GM21576 (cell line): ENCODE results near the gene CCDC121.

ENCODE experiments used
- ATAC-seq: cut with Tn5 transposase; IDR thresholded peaks from one replicate; pipeline ENCODE4 v1.9.1; 2021; ENCODE audit warnings: mild to moderate bottlenecking, moderate library complexity; ENCODE audit not compliant: unreplicated experiment

The CCDC121 gene, protein sequence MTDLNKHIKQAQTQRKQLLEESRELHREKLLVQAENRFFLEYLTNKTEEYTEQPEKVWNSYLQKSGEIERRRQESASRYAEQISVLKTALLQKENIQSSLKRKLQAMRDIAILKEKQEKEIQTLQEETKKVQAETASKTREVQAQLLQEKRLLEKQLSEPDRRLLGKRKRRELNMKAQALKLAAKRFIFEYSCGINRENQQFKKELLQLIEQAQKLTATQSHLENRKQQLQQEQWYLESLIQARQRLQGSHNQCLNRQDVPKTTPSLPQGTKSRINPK

DNA sequence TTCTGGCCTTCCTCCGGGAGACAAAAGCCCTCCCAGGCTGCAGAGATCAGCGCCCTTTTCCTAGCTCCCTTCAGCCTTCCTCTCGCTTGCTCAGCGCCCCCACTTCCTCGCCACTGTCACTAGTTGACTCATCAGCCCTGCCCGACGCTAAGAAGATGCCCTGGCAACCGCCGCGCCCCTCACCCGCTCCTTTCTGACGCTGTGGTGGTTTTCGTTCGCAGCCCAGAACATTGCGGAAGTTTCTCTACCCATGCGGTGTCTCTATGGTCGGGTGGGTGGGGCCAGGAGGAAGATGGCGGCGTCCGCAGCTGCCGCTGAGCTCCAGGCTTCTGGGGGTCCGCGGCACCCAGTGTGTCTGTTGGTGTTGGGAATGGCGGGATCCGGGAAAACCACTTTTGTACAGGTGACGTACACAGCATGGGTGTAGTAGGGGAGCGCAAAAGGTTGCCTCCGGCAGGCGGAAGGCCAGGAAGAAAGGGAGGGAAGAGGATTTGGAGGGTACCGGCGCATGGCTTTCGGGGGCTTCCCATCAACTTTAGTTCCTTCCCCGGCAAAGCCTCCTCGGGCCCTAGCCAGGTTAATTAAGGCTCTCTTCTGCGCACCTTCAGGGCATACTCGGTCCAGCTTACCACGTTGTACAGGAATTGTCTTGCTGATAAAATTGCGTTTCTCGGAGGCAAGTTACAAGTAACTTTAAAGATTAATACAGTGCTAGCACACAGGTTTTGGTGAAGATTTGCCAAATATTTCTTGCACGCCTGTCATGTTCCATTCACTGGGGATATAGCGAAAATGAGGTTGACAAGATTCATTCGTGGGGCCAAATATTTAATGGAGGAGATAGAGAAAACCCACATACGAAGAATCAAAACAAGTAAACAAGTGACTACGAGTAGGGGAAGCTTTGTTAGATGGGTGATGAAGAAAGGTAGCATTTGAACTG is at the start of gene CCDC121, which contains the start of gene GPN1:
TSS of gene CCDC121 (minus strand) at position 246 of the 943 bp plus-strand sequence. CDS start 1,213 bp downstream, outside the sequence.
TSS of gene GPN1 (plus strand) at position 284 of the 943 bp plus-strand sequence. CDS start at position 293, 9 bp downstream.
- ATAC-seq = peak; percentile 96

DNA sequence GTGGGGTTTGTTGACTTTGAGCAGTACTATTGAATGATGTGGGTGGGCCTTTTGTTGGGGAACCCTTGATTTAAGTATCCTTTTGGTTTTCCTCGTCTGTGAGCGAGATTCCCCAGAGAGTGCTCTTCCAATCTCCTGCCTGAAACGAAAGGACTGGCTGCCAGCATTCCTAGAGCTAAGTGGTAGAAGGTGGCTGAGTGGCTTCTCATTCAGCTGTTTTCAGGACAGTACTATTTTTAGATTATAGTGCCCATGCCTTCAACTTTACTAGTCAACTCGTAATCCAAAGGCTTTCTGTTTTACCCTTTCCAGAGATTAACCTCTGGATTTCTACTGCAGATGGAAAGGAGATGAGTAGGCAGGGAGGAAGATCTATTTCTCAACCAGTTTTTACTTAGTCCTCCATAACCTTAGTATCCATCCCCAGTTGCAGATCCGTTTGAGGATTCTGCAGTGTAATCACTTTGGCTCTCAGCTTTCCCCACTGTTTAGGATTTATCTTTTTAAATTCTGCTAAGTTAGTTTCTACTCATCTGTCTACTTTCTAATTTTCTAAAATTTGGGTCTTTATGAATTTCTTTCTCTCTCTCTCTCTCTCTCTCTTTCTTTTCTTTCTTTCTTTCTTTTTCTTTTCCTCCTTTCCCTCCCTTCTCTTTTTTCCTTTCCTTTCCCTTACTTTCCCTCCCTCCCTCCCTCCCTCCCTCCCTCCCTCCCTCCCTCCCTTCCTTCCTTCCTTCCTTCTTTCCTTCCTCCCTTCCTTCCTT is 44.1 kb upstream of the CCDC121 start:
- no peak for ATAC-seq

DNA sequence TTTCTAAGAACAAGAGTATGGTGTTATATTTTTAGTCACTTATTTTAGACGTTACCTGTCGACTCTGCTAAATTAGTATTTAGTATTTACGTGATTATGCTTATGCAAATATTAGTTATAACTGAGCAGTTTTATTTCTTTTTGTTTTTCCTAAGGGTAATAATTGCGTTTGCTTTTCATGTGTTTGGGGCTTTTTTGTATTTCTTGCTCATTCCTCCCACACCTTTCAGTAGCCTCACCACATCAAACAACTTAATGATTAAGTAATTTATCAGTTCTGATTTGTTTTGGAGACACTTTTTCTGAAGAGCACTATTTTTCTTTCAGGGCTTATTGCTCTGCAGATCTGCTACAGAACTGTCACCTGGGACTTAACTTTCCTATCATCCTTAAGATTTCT is 42.4 kb upstream of the CCDC121 start:
- ATAC-seq = no peak

DNA sequence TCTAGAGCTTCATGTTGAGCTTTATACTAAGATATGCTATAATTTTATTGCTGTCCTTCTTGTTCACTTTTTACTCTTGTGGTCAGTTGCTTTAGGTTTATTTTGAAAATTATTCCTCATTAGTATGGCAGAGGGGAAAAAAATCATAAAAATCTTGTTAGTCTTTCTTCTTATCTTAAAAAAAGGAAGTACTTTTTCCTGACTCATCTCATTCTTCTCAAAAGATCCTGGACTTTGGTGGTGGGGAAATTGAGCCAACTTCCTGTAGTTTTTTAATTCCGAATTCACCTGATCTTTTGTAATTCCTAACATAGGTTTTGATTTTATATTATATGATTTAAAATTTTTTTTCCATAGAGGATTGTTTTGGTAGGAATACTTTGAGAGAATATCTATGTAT is 38.6 kb upstream of the CCDC121 start:
- no peak for ATAC-seq

DNA sequence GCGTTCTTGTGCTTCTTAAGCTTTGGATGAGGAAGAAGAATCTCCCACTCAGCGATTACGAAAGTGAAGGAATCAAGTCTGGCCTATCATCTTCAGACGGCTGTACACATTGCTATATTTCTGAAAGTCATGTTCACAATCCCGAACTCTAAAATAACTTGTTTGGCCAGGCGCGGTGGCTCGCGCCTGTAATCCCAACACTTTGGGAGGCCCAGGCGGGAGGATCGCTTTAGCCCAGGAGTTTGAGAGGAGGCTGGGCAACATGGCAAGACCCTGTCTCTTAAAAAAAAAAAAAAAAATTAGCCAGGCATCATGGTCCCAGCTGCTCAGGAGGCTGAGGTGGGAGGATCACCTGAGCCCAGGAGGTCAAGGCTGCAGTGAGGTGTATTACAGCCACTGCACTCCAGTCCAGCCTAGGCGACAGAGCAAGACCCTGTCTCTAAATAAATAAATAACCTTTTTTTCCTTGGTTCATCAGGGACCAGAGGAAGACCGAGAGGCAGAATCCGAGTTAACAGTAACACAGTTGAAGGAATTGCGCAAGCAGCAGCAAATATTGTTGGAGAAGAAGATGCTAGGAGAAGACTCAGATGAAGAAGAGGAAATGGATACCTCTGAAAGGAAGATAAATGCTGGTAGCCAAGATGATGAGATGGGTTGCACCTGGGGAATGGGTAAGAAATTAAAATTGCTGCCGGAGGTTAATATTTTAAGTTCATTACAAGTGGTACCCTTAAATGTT is 36.0 kb upstream of the CCDC121 start:
- ATAC-seq = no peak

DNA sequence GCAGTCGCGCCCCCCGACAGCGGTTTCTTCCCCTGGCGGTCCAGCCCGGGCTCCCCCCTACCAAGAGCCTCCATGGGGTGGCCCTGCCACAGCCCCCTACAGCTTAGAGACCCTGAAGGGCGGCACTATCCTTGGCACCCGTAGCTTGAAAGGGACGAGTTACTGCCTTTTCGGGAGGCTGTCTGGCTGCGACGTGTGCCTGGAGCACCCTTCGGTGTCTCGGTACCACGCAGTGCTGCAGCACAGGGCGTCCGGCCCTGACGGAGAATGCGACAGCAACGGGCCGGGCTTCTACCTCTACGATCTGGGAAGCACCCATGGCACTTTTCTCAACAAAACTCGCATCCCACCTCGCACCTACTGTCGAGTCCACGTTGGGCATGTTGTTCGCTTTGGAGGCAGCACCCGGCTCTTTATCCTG is 35.4 kb upstream of the CCDC121 start:
- ATAC-seq = no peak

DNA sequence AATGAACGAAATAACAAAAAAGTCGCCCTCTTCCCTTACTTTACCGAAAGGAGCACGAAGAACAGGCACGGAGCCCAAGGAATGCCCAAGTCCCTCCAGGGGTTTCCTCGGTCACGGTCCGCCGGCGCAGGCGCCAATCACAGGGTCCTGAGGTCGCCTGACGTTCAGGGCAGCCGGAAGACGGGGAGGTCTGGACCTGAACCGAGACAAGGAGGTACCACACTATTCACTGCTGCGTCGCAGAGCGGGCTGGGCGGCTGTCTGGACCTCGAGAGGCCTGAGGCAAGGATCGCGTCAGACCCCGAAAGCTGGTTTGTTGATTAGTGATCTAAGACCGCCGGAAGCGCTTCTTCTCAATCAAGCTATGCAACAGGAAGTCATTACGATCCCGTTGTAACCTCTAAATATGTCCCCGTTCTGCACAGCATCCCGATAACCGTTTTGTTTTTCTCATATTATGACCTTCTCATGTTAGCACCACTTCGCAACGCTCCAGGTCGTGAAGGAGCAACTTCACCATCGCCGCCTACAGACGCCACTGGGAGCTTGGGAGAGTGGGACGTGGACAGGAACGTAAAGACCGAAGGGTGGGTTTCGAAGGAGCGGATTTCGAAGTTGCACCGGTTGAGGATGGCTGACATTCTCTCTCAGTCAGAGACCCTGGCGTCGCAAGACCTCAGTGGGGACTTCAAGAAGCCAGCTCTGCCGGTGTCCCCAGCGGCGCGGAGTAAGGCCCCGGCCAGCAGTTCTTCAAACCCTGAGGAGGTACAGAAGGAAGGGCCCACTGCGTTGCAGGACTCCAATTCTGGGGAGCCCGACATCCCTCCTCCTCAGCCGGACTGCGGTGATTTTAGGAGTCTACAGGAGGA is 34.7 kb upstream of the CCDC121 start, which contains the start of the genes SLC4A1AP and SUPT7L:
TSS of gene SLC4A1AP (plus strand) at position 605 of the 869 bp plus-strand sequence. CDS start at position 631, 26 bp downstream.
TSS of gene SUPT7L (minus strand) at position 330 of the 869 bp plus-strand sequence. CDS start 1,422 bp downstream, outside the sequence.
- ATAC-seq = peak; percentile 66

DNA sequence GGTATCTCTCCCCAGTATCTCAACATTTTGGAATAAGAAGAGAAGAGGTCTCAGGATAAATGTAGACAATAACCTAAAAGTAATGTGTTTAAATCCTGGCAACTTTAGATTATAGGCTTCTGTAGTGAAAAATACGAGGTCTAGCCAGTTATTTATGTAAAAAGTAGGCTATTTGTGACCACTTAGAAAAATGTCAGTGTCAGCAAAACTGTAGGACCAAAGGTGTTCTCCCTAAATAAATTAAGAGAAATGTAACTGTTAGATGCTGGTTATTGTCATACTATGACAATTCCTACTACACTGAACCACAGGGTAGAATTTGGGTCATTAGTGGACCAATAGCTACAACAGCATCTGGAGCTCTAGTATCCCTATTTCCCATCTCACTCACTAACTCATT is 32.6 kb upstream of the CCDC121 start:
- ATAC-seq = no peak

DNA sequence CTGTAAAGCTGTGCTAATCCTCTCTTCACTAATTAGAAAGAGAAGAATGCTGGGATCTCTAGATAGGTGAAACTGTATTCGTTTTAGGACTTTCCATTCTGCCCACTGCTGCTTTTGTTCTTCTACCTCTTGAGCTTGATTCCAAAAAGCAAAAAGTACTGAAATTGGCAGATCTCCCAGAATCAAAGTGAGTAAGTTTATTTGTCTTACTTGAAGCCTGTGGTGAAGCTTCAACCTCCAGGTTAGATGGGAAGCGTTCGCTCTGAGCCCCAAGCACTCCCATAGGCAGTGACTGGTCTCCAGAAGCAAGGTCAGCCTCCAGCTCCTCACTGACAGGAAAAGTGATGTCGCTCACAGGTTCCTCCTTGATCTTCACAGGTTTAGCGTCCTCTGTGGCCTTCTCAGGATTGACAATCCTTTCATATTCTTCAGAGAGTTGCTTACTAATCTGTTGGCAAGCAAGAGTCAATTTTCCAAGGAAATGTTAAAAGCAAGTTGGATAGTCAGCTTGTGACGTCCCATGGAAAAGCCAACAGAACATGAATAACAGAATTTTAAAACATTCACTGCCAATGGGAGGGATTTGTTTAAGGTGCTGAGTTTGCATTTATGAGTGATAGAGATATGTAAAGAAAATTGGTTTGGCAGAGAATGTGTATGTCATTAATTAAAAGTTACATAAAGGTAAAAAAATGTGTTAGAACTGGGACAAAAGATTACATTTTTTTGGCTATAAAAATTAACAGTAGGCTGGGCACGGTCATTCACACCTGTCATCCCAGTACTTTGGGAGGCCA is 26.5 kb upstream of the CCDC121 start:
- ATAC-seq = no peak

DNA sequence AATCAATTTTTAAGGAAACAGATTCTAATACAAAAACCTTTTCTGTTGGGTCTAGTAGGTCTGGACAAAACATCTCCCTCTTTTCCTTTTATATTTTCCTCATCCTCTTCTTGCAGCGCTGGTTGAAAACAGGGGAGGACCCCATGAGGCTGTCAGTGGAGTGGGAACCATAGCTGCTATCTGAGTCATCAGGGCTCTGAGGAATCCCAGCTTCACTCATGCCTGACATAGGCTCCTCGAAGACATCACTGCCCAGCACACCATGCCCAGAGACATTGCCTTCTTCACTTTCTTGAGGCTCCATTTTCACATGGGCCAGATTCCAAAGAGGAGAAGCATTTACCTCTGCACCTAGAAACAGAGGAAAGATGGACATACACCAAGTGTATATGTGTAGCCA is 24.6 kb upstream of the CCDC121 start:
- ATAC-seq = no peak

DNA sequence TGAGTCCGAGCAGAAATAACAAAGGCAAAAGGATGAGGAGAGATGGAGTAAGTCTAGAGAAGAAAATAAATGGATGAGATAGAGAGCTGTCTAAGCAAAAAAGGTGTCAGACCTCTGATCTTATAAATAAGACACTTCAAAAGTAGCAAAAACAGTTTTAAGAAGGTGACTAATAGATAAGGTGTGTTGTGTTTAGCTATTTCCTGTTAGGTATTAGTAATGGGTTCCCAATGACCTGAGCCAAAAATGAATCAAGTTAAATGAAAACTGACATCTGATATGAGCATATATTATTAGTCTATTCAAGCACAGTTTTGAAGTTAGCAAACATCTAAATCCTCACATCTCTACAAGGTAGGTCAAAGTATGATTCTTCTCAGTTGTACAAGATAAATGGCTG is 24.0 kb upstream of the CCDC121 start:
- no peak for ATAC-seq

DNA sequence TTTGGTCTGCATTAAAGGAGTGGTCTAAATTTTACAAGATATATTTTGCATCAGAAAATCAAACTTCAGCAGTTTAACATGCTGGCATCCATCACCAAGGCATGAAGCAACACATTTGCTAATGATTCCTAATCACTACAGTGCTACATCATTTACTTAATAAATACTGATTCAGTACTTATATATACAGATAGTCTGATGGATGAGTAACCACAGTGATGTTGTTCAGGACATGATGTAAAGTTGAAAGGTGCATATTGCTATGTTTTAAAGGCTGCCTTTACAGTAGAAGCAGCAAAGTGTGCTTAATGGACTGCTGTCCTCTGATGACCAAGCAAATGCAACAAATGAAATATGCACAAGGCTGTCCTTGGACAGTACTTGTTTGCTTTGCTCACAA is 23.5 kb upstream of the CCDC121 start:
- no peak for ATAC-seq

DNA sequence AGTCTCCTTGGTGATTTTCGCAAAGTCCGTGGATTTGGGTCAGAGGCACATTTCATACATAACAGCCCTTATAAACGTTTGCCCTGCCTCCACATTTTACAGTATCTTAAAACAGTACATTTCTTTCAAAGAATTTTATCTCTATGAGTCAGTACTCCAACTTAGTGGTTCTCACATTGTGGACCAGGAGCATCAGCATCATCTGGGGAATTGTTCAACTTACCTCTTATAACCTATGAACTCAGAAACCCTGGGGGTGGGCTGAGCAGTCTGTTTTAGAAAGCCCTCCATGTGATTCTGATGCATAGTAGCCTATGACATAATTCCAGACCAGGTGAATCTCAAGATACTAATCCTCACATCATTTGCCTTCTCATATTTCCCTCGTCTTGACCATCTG is 22.2 kb upstream of the CCDC121 start:
- no peak for ATAC-seq

DNA sequence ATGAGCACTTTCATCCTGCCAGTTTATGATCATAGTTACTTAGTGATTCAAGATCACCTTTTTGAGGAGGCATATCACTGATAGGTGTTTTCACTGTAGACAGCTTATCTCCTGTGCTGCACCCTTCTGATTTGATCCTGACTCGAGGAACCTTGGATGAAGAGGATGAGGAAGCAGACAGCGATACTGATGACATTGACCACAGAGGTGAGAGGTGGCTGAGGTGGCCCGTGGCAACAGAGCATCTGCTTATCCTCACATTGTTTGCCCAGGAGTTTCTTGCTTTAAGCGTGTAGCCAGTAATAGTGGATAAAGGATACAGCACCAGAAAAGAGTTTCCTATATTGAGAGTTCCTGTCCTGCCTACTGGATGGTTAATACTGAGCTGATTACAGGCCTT is 18.9 kb upstream of the CCDC121 start:
- no peak for ATAC-seq

DNA sequence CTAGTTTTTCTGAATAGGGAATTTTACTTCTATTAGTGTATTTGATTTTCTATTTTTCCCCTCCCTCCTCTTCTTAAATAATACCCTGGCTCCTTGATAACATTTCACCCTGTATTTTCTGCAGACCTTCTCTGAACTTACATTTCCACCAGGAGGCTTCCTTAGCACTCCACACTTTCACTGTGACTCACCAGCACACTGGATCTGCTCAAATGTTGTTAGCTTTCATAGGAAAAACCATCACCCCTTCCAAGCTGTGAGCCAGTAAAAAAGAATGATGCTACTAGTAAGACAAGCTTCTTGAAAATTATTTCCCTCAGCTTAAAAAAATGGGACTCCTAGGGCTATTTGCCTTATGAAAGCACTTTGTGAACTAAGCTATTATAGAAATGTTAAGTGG is 18.5 kb upstream of the CCDC121 start:
- no peak for ATAC-seq

DNA sequence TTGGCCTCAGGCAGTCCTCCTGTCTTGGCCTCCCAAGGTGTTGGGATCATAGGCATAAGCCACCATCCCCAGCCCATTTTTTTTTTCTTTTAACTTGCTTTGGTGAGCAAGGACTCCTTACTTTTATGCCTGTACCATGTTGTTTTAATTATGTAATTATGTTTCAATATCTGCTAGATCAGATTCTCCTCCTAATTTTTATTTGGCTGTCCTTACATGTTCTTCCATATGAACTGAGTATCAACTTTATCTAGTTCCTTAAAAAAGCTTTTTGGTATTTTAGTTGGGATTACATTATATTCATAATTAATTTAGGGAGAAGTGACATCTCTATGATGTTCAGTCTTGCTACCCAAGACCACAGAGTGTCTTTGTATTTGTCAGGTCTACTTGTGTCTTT is 16.4 kb upstream of the CCDC121 start:
- no peak for ATAC-seq

DNA sequence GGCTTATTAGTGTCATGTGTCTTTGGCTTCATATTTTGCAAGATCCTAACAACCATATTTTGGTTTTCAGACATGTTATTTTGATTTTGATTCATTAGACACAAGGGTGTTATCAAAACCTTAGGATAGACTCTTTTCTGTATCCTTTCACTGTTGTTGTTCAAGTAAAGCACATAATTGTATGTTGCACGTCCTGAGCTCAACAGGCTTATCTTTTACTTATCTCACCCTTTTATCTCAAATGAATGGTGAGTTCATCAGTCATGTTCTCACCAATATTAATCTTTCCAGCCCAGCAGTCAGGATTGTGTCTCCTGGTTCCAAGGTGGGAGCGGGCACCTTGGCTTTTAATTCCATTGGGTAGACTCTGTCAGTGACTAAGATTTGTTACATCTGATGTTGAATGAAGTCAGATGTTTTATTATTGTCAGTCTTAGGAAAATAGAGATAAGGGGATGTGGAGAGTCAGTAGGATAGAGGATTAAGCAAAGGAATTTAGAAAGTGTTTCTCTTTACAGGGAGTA is 12.0 kb upstream of the CCDC121 start:
- ATAC-seq = no peak

DNA sequence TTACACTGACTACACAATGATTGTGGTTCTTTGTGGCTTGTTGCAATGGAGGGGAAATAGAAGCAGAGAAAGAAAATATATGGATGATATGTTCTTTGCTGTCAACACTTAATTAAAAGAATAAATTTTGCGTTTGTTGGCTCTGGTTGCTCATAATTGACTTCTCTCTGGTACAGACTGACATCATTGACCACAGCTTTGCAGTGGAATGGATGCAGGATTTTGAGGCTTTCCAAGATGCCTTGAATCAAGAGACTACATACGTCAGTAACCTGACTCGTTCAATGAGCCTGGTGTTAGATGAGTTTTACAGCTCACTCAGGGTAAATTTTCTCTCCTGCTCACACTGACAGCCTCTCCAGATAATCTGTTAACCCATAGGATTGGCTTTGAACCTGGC is 9.9 kb upstream of the CCDC121 start:
- no peak for ATAC-seq
